Progenitor cell of endocrine pancreas (in vitro differentiated cells): ENCODE measurements around the gene STH. TPM values are rescaled to one million over a fixed set of nuclear protein-coding genes. Genes with fewer than 3 reads are reported as not detected.

Source experiments
- DNase-seq: peaks from one replicate; pipeline ENCODE4 v3.0.0; 2021; ENCODE audit warnings: low spot score; ENCODE audit not compliant: unreplicated experiment
- H3K27ac Mint-ChIP-seq: 2 replicates; pipeline ENCODE4 v1.8.0; 2021; ENCODE audit warnings: mild to moderate bottlenecking, moderate library complexity, mixed read lengths
- H3K27me3 Mint-ChIP-seq: 2 replicates; pipeline ENCODE4 v1.8.0; 2021; ENCODE audit warnings: mixed read lengths
- H3K36me3 Mint-ChIP-seq: 2 replicates; pipeline ENCODE4 v1.8.0; 2022; ENCODE audit warnings: mixed read lengths; ENCODE audit not compliant: insufficient read depth
- H3K4me1 Mint-ChIP-seq: 2 replicates; pipeline ENCODE4 v1.8.0; 2021; ENCODE audit warnings: low read depth, mixed read lengths
- H3K4me3 Mint-ChIP-seq: 2 replicates; pipeline ENCODE4 v1.8.0; 2021; ENCODE audit warnings: low read depth, mild to moderate bottlenecking, moderate library complexity, mixed read lengths
- H3K9me3 Mint-ChIP-seq: 2 replicates; pipeline ENCODE4 v1.8.0; 2021; ENCODE audit warnings: low read depth, mixed read lengths
- total RNA-seq: library from RNA; stranded (reverse); gene quantifications from 2 replicates; pipeline ENCODE4 v1.2.1, GENCODE V29; 2021
- TF ChIP-seq, protein P1 (sequence below): fragments of 200-600 bp; sonication (generic); IDR thresholded peaks from one replicate; pipeline ENCODE4 v1.5.0; 2021; ENCODE audit warnings: antibody characterized with exemption, mild to moderate bottlenecking; ENCODE audit not compliant: unreplicated experiment

Gene STH
- total RNA-seq, 1 donor from 2014 or later, result not detected

DNA sequence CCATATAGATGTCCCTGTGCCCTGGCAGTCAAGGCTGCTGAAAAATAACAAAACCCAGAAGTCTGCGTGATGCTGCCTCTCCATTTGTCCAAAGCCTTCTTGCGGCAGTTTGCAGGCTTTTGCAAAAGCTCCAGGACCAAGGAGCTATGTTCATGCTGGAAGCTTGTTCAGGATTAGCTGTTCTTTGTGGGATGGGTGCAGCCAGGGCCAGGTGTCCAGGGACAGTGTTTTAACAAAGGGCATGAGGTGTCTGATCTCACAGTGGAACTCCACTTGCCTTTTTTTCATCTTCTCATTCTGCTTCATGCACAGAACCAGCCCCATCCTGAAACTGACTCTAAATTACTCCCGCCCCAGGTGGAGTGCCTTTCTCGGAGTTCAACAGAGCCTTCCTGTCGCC, 31.7 kb upstream of the STH start:
- peaks cover 5% of the 10 kb centered on the region for H3K9me3 Mint-ChIP-seq
- TF ChIP-seq, protein P1, sequence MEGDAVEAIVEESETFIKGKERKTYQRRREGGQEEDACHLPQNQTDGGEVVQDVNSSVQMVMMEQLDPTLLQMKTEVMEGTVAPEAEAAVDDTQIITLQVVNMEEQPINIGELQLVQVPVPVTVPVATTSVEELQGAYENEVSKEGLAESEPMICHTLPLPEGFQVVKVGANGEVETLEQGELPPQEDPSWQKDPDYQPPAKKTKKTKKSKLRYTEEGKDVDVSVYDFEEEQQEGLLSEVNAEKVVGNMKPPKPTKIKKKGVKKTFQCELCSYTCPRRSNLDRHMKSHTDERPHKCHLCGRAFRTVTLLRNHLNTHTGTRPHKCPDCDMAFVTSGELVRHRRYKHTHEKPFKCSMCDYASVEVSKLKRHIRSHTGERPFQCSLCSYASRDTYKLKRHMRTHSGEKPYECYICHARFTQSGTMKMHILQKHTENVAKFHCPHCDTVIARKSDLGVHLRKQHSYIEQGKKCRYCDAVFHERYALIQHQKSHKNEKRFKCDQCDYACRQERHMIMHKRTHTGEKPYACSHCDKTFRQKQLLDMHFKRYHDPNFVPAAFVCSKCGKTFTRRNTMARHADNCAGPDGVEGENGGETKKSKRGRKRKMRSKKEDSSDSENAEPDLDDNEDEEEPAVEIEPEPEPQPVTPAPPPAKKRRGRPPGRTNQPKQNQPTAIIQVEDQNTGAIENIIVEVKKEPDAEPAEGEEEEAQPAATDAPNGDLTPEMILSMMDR, result no peak
- H3K4me3 Mint-ChIP-seq, result no peak overlapping the region
- peaks cover 29% of the 10 kb centered on the region for H3K27me3 Mint-ChIP-seq
- no peak overlapping the region for H3K27ac Mint-ChIP-seq
- H3K4me1 Mint-ChIP-seq, result peaks cover 7% of the 10 kb centered on the region
- DNase-seq, result no peak
- H3K36me3 Mint-ChIP-seq, result peaks cover under 1% of the 10 kb centered on the region

DNA sequence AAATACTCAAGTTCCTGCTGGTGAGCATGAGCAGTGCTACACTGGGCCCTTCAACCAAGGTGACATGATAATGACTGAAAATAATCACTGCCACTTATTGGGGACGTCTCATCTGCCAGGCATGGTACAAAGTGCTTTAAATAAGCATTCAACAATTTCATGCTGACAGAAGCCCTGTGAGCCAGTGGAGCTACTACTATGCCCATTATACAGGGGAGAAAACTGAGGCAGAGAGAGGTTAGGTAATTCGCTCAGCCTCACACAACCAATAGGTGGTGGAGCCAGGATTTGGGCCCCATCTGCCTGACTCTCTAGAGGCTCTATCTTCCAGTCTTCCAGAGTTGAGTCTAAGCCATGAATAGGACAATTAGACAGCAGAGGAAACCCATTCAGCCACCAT, 30.3 kb upstream of the STH start:
- Mint-ChIP-seq H3K27me3 (peaks cover 30% of the 10 kb centered on the region), H3K27ac (no peak overlapping the region), H3K4me1 (no peaks in the 10 kb centered on the region), H3K9me3 (peaks cover 7% of the 10 kb centered on the region), H3K36me3 (peaks cover 1% of the 10 kb centered on the region), H3K4me3 (no peak overlapping the region)
- DNase-seq, result no peak
- TF ChIP-seq, protein P1, result no peak

DNA sequence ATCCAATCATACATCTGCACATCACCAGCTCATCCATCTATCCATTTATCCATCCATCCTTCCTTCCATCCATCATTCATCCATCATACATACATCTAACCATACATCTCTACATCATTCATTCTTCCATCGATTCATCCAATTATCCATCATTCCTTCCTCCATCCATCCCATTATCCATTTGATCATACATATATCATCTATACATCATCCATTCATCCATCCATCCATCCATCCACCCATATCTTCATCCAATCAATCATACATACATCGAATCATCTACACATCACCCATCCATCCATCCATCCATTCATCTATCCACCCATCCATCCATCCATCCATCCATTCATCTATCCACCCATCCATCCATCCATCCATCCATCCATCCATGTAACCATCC, 29.3 kb upstream of the STH start:
- Mint-ChIP-seq H3K4me1 (no peaks in the 10 kb centered on the region), H3K27me3 (peaks cover 30% of the 10 kb centered on the region), H3K4me3 (no peak overlapping the region), H3K36me3 (peaks cover 1% of the 10 kb centered on the region), H3K9me3 (peaks cover 7% of the 10 kb centered on the region), H3K27ac (no peak overlapping the region)
- TF ChIP-seq, protein P1, result no peak
- DNase-seq, result no peak

DNA sequence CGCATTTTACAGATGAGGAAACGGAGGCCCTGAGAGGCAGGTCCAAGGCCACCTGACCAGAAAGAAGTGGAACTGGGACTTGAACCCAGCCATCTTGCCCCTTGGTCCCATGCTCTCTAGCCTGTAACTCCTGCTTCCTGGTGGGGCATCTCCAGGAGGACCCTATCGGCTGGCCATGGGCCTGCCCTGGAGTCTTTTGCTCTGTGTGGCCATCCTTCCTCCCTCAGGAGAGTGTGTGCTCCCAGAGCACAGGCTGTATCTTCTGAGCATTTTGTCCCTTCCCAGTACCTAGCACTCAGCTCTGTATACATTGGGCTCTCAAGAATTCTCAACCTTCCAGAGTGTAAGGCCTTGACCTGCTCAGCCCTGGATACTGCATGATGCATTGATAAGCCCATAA, 28.4 kb upstream of the STH start:
- Mint-ChIP-seq H3K9me3 (peaks cover 7% of the 10 kb centered on the region), H3K36me3 (peaks cover 1% of the 10 kb centered on the region), H3K4me1 (no peaks in the 10 kb centered on the region), H3K4me3 (no peak overlapping the region), H3K27me3 (peaks cover 28% of the 10 kb centered on the region), H3K27ac (no peak overlapping the region)
- DNase-seq, result no peak
- TF ChIP-seq, protein P1, result no peak

DNA sequence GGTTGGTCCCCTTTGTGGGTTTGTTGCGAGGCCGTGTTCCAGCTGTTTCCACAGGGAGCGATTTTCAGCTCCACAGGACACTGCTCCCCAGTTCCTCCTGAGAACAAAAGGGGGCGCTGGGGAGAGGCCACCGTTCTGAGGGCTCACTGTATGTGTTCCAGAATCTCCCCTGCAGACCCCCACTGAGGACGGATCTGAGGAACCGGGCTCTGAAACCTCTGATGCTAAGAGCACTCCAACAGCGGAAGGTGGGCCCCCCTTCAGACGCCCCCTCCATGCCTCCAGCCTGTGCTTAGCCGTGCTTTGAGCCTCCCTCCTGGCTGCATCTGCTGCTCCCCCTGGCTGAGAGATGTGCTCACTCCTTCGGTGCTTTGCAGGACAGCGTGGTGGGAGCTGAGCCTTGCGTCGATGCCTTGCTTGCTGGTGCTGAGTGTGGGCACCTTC, 27.3 kb upstream of the STH start:
- H3K4me1 Mint-ChIP-seq, result no peaks in the 10 kb centered on the region
- H3K27me3 Mint-ChIP-seq, result peaks cover 23% of the 10 kb centered on the region
- no peak for DNase-seq
- no peak overlapping the region for H3K27ac Mint-ChIP-seq
- no peak overlapping the region for H3K4me3 Mint-ChIP-seq
- peaks cover 7% of the 10 kb centered on the region for H3K9me3 Mint-ChIP-seq
- TF ChIP-seq, protein P1, result no peak
- H3K36me3 Mint-ChIP-seq, result peaks cover 1% of the 10 kb centered on the region
